Natural killer cell (primary cell): ENCODE data around the gene PRICKLE3. TPM values are rescaled to one million over a fixed set of nuclear protein-coding genes. Genes with fewer than 3 reads are reported as not detected.
A peak's percentile ranks its signal among the peaks of the same experiment; 100 is the strongest.

Experiments
- ATAC-seq, 3 donors: fragments of 150-1000 bp in 2 of 3; fragments of 200-7000 bp in 1 of 3; cut with Tn5 transposase; 1 replicate in 1 of 3; 2 replicates in 2 of 3; pipeline ENCODE4 v1.10.0; 2021; ENCODE audit warnings: mild to moderate bottlenecking in 2 of 3, moderate library complexity in 2 of 3
- DNase-seq, 2 donors: peaks; one replicate each; pipeline versions ENCODE4 v3.0.0 to v3.0.0-alpha.2; 2013 to 2021; ENCODE audit warnings: mixed read lengths in 1 of 2
- H3K27ac ChIP-seq: one replicate; pipeline ENCODE4 v1.5.1; 2013; ENCODE audit warnings: mild to moderate bottlenecking, low read length
- H3K27me3 ChIP-seq: one replicate; pipeline ENCODE4 v1.6.1; 2013; ENCODE audit warnings: low read length; ENCODE audit not compliant: control insufficient read depth, insufficient read depth
- H3K36me3 ChIP-seq: one replicate; pipeline ENCODE4 v1.6.1; 2013; ENCODE audit warnings: low read length; ENCODE audit not compliant: control insufficient read depth, insufficient read depth
- H3K4me1 ChIP-seq: one replicate; pipeline ENCODE4 v1.6.1; 2013; ENCODE audit warnings: low read length; ENCODE audit not compliant: control insufficient read depth, insufficient read depth
- H3K4me3 ChIP-seq: one replicate; pipeline ENCODE4 v1.5.1; 2013; ENCODE audit warnings: low read length
- H3K9me3 ChIP-seq: one replicate; pipeline ENCODE4 v1.6.1; 2013; ENCODE audit warnings: low read length; ENCODE audit not compliant: control insufficient read depth, insufficient read depth
- H3K27ac Mint-ChIP-seq, 2 donors: one replicate each; pipeline ENCODE4 v1.8.0; 2022; ENCODE audit warnings: mild to moderate bottlenecking in 2 of 2, mixed read lengths in 2 of 2, moderate library complexity in 1 of 2
- H3K27me3 Mint-ChIP-seq, 2 donors: one replicate each; pipeline ENCODE4 v1.8.0; 2022; ENCODE audit warnings: low read depth in 2 of 2, mixed read lengths in 2 of 2
- H3K36me3 Mint-ChIP-seq: one replicate; pipeline ENCODE4 v1.8.0; 2022; ENCODE audit warnings: mixed read lengths
- H3K4me1 Mint-ChIP-seq, 2 donors: one replicate each; pipeline ENCODE4 v1.8.0; 2022; ENCODE audit warnings: mixed read lengths in 2 of 2
- H3K4me3 Mint-ChIP-seq: one replicate; pipeline ENCODE4 v1.8.0; 2022; ENCODE audit warnings: mild to moderate bottlenecking, moderate library complexity, mixed read lengths
- H3K9me3 Mint-ChIP-seq, 2 donors: one replicate each; pipeline ENCODE4 v1.8.0; 2022; ENCODE audit warnings: mixed read lengths in 2 of 2
- WGBS: methylation state at CpG from one replicate; pipeline ENCODE4 v1.1.7; 2013; ENCODE audit warnings: missing lambda C conversion rate; ENCODE audit not compliant: insufficient coverage; 5-methylcytosine and 5-hydroxymethylcytosine counted together
- intact Hi-C: fragments of 100-400 bp; cut with micrococcal nuclease; formaldehyde crosslinking; loops from one replicate; pipeline ENCODE4 v1.14.2; 2022
- total RNA-seq, 4 donors: library from RNA; stranded (reverse); fragments of 120-200 nt in 1 of 4; gene quantifications; one replicate each; pipeline versions ENCODE4 v1.2.3 to v1.2.4, GENCODE V29; 2013 to 2022
- TF ChIP-seq, protein P1 (sequence below): fragments of 200-600 bp; IDR thresholded peaks from one replicate; pipeline ENCODE4 v1.8.0; 2022; ENCODE audit warnings: antibody characterized with exemption

The PRICKLE3 gene, protein sequence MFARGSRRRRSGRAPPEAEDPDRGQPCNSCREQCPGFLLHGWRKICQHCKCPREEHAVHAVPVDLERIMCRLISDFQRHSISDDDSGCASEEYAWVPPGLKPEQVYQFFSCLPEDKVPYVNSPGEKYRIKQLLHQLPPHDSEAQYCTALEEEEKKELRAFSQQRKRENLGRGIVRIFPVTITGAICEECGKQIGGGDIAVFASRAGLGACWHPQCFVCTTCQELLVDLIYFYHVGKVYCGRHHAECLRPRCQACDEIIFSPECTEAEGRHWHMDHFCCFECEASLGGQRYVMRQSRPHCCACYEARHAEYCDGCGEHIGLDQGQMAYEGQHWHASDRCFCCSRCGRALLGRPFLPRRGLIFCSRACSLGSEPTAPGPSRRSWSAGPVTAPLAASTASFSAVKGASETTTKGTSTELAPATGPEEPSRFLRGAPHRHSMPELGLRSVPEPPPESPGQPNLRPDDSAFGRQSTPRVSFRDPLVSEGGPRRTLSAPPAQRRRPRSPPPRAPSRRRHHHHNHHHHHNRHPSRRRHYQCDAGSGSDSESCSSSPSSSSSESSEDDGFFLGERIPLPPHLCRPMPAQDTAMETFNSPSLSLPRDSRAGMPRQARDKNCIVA
- 1 to 10 TPM; 6.2 to 7.9 (median 6.3) TPM for total RNA-seq
- 5.4 TPM for total RNA-seq (2013)

DNA sequence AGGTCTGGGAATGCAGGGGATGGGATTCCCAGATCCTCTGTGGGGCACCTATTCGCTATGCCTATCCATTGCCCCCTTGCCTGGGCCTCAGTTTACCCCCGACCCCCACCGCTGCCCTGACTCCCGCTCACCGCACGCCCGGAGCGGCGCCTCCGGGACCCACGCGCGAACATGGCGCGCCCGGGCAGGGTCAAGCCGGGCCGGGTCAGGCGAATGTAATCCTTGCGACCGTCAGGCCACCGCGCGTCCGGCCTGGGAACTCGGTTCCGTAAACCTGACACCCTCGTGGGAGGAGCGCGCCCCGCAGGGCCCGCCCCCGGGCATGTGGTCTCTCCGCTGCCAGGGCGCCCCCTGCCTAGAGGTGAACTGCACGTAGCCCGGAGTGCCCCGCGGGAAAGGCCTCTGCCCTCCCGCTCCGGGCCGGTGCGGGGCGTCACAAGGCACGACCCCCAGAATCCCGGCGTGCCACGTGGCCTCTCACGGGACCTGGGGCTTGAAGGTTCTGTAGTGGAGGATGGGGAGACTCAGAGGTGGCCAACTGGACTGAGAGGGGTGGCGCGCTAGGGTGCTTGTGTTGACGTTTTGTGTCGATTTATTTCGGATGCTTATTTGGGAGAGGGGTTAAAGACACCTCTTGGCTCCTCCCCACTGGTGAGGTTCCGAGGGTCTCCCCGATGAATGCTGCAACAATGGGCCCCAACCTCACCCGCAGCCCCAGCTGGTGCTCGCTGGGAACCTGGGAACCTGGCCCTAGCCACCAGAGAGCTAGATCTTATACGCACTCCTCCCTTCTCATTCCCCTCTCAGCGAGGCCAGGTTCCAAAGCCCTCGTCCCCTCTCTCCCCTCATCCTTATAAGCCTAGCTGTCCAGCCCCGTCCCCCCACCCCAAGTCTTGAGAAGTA is at the start of gene PRICKLE3:
Gene PRICKLE3 (minus strand): TSS at position 249 of the 903 bp plus-strand sequence. CDS start 76 bp downstream, at position 173.
- DNase-seq (peak; percentile 67 to 81), ATAC-seq (peak; percentile 19 to 44 (median 39))
- no peaks in the 10 kb centered on the region for H3K9me3 ChIP-seq
- Mint-ChIP-seq H3K9me3 (no peaks in the 10 kb centered on the region), H3K27me3 (no peaks in the 10 kb centered on the region), H3K27ac (peak within 1 kb of the TSS; percentile 53 to 76), H3K4me3 (peak within 1 kb of the TSS; percentile 64), H3K4me1 (peaks cover 6 to 44% of the 10 kb centered on the region in 2 donors), H3K36me3 (no peaks in the 10 kb centered on the region)
- peaks cover 33% of the 10 kb centered on the region for H3K4me1 ChIP-seq
- H3K27me3 ChIP-seq: no peaks in the 10 kb centered on the region
- TF ChIP-seq, protein P1, sequence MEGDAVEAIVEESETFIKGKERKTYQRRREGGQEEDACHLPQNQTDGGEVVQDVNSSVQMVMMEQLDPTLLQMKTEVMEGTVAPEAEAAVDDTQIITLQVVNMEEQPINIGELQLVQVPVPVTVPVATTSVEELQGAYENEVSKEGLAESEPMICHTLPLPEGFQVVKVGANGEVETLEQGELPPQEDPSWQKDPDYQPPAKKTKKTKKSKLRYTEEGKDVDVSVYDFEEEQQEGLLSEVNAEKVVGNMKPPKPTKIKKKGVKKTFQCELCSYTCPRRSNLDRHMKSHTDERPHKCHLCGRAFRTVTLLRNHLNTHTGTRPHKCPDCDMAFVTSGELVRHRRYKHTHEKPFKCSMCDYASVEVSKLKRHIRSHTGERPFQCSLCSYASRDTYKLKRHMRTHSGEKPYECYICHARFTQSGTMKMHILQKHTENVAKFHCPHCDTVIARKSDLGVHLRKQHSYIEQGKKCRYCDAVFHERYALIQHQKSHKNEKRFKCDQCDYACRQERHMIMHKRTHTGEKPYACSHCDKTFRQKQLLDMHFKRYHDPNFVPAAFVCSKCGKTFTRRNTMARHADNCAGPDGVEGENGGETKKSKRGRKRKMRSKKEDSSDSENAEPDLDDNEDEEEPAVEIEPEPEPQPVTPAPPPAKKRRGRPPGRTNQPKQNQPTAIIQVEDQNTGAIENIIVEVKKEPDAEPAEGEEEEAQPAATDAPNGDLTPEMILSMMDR: peak; percentile 35
- H3K27ac ChIP-seq: peak within 1 kb of the TSS; percentile 47
- peaks cover 6% of the 10 kb centered on the region for H3K36me3 ChIP-seq
- intact Hi-C loops: no loop called here
- H3K4me3 ChIP-seq: peak within 1 kb of the TSS; percentile 51
- WGBS: 14% methylated on average over 58 of the region's 62 CpGs

DNA sequence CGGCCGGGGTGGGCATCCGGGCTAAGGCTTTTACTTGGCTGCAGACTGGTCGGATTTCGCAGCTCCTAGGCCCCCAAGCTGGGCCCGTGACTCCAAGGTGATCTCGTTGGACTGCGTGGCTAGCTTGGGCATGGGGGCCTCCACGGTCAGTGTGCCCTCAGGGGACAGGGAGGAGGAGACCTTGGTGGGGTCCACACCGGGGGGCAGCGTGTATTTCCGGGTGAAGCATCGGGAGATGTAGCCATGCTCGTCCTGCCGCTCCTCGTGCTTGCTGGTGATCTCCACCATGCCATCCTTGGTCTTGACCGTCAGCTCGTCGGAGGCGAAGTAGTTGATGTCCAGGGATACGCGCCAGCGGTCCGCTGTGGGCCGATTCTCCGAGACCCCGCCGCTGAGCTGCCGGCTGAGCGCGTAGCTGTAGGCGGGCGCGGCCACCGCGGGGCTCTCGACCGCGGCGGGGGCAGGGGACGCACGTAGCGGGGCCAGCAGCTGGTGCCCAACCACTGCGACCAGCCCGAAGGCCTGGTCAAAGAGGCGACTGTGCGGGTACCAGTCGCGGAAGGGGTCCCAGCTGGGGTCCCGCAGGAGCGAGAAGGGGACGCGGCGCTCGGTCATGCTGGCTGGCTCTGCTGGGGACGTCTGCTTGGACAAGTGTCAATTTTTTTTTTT is 47.8 kb upstream of the PRICKLE3 start:
- H3K36me3 Mint-ChIP-seq: no peaks in the 10 kb centered on the region

DNA sequence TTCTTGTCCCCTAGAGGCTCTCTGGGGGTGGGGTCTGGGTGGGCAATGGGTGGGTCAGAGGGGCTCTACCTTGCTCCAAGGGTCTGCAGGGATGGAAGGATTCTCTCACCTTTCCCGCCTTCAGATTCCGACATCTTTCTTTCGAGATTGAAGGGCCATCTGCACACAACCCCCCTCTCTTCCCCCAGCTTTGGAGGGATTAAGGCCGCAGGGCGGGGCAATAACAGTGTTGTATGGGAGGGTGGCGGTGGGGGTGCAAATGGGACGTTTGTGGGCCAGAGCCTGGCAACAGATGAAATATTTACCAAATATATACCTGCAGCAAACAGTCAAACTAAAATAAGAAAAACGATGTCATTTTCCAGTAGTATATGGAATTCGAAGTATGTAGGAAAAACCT is 47.0 kb upstream of the PRICKLE3 start, which contains the start of gene CACNA1F:
Gene CACNA1F (minus strand): TSS at position 165 of the 400 bp plus-strand sequence. CDS start 31 bp downstream, at position 134.
- ATAC-seq (no peak), DNase-seq (no peak)
- Mint-ChIP-seq H3K4me1 (peaks cover 11 to 43% of the 10 kb centered on the region in 2 donors), H3K36me3 (no peaks in the 10 kb centered on the region), H3K9me3 (no peaks in the 10 kb centered on the region), H3K4me3 (peak within 1 kb of the TSS; percentile 29), H3K27me3 (no peaks in the 10 kb centered on the region), H3K27ac (no peak within 1 kb of the TSS)
- no peaks in the 10 kb centered on the region for H3K9me3 ChIP-seq
- intact Hi-C loops: no loop called here
- H3K27ac ChIP-seq: no peak within 1 kb of the TSS
- no peaks in the 10 kb centered on the region for H3K36me3 ChIP-seq
- H3K4me1 ChIP-seq: peaks cover 41% of the 10 kb centered on the region
- TF ChIP-seq, protein P1: no peak
- WGBS: no CpG with 5 or more reads among the region's 9 CpGs
- H3K4me3 ChIP-seq: no peak within 1 kb of the TSS
- H3K27me3 ChIP-seq: no peaks in the 10 kb centered on the region

More for the DNA sequence above, 47.8 kb upstream of the PRICKLE3 start:
- Histone ChIP-seq H3K4me3 (no peak overlapping the region), H3K9me3 (no peaks in the 10 kb centered on the region), H3K27ac (no peak overlapping the region), H3K4me1 (peaks cover 41% of the 10 kb centered on the region), H3K36me3 (no peaks in the 10 kb centered on the region), H3K27me3 (no peaks in the 10 kb centered on the region)
- Mint-ChIP-seq H3K27me3 (no peaks in the 10 kb centered on the region), H3K4me1 (peaks cover 11 to 43% of the 10 kb centered on the region in 2 donors), H3K4me3 (no peak overlapping the region), H3K27ac (no peak overlapping the region), H3K9me3 (no peaks in the 10 kb centered on the region)
- intact Hi-C loops: no loop called here
- 82% methylated on average over 56 of the region's 56 CpGs for WGBS
- TF ChIP-seq, protein P1: no peak
- ATAC-seq: no peak
- DNase-seq: no peak
